ENCODE measurements around the gene PIGU. TPM values are rescaled to one million over a fixed set of nuclear protein-coding genes. Genes with fewer than 3 reads are reported as not detected.
"Not testable (repeated sequence)": the region's sequence is repeated elsewhere in the genome, so short reads cannot be mapped to it uniquely, and the experiment has no call there.

The PIGU gene
- total RNA-seq (10 to 100 TPM; 11.4 to 14.0 TPM), polyA plus RNA-seq (10 to 100 TPM; 18.3 to 25.4 (median 23.2) TPM), total RNA-seq (6.6 to 24.0 (median 11.8) reads per million in 6 experiments)

- POLR2A ChIA-PET, result interaction anchor here (0.6 to 2.3 kb wide), 10 partner anchors 13 to 987 kb away, joined by 3 to 17 read pairs (median 4); partner anchors contain the start of genes AHCY, DYNLRB1, ITCH and MAP1LC3A
- H3K27ac Mint-ChIP-seq, result peak within 1 kb of the TSS; percentile 88 to 98 (median 98)
- H3K4me3 Mint-ChIP-seq, result peak within 1 kb of the TSS; percentile 95 to 98 (median 97)
- peaks cover 9 to 34% (median 18%) of the 10 kb centered on the region in 4 donors for H3K4me1 Mint-ChIP-seq
- H3K27me3 Mint-ChIP-seq, result no peaks in the 10 kb centered on the region
- H3K9me3 Mint-ChIP-seq, result no peaks in the 10 kb centered on the region
- peaks cover 0 to 3% (median 0%) of the 10 kb centered on the region in 3 donors for H3K36me3 Mint-ChIP-seq
- ATAC-seq (peak; percentile 95), DNase-seq (peak; percentile 89 to 97 (median 96))
These were observed at the start of gene PIGU for GRCh38 chr20:34676642-34677373. Gene PIGU (minus strand): TSS chr20:34677092. CDS start chr20:34677085, 7 bp downstream.

- no peaks in the 10 kb centered on the region for H3K9me3 Mint-ChIP-seq
- H3K4me1 Mint-ChIP-seq, result peaks cover 0 to 4% (median 0%) of the 10 kb centered on the region in 4 donors
- DNase-seq (no peak), ATAC-seq (no peak)
- POLR2A ChIA-PET, result no interaction called here
- H3K4me3 Mint-ChIP-seq, result no peak overlapping the region
- peaks cover 0 to 61% (median 12%) of the 10 kb centered on the region in 3 donors for H3K36me3 Mint-ChIP-seq
- no peak overlapping the region for H3K27ac Mint-ChIP-seq
- H3K27me3 Mint-ChIP-seq, result no peaks in the 10 kb centered on the region
These were observed 47.3 kb upstream of the PIGU start for GRCh38 chr20:34724172-34724571.

GRCh38 chr20:34722560-34722959 is 45.7 kb upstream of the PIGU start:
- H3K9me3 Mint-ChIP-seq, H3K4me3 Mint-ChIP-seq, DNase-seq, H3K27me3 Mint-ChIP-seq, H3K4me1 Mint-ChIP-seq, ATAC-seq, POLR2A ChIA-PET, H3K27ac Mint-ChIP-seq: not testable (repeated sequence)
- H3K36me3 Mint-ChIP-seq, result peaks cover 0 to 62% (median 12%) of the 10 kb centered on the region in 3 donors

GRCh38 chr20:34720266-34720665 is 43.4 kb upstream of the PIGU start:
- peaks cover 0 to 4% (median 0%) of the 10 kb centered on the region in 4 donors for H3K4me1 Mint-ChIP-seq
- POLR2A ChIA-PET, result interaction anchor here (1.5 kb wide), 1 partner anchor 9 kb away, joined by 3 read pairs; no protein-coding TSS in a partner anchor
- H3K9me3 Mint-ChIP-seq, result no peaks in the 10 kb centered on the region
- peak overlapping the region in 2 of 10 donors; percentile 17 to 62 for H3K27ac Mint-ChIP-seq
- H3K4me3 Mint-ChIP-seq, result no peak overlapping the region
- no peak for ATAC-seq
- no peaks in the 10 kb centered on the region for H3K27me3 Mint-ChIP-seq
- DNase-seq, result no peak
- peaks cover 0 to 45% (median 0%) of the 10 kb centered on the region in 3 donors for H3K36me3 Mint-ChIP-seq

- POLR2A ChIA-PET, H3K27me3 Mint-ChIP-seq, DNase-seq, H3K9me3 Mint-ChIP-seq, H3K27ac Mint-ChIP-seq, ATAC-seq, H3K4me3 Mint-ChIP-seq, H3K4me1 Mint-ChIP-seq: not testable (repeated sequence)
- peaks cover 0 to 51% (median 0%) of the 10 kb centered on the region in 3 donors for H3K36me3 Mint-ChIP-seq
These were observed 42.5 kb upstream of the PIGU start for GRCh38 chr20:34719242-34720017.

GRCh38 chr20:34717230-34718095 is 40.6 kb upstream of the PIGU start:
- Mint-ChIP-seq H3K4me1 (peaks cover 0 to 9% (median 1%) of the 10 kb centered on the region in 4 donors), H3K27ac (no peak overlapping the region), H3K4me3 (no peak overlapping the region), H3K27me3 (no peaks in the 10 kb centered on the region), H3K9me3 (no peaks in the 10 kb centered on the region), H3K36me3 (peaks cover 0 to 49% (median 0%) of the 10 kb centered on the region in 3 donors)
- POLR2A ChIA-PET, result no interaction called here
- ATAC-seq (no peak), DNase-seq (no peak)

GRCh38 chr20:34716921-34717229 is 40.0 kb upstream of the PIGU start:
- Mint-ChIP-seq H3K4me3 (no peak overlapping the region), H3K27ac (no peak overlapping the region), H3K9me3 (no peaks in the 10 kb centered on the region), H3K4me1 (peaks cover 0 to 9% (median 3%) of the 10 kb centered on the region in 4 donors), H3K36me3 (peaks cover 0 to 49% (median 0%) of the 10 kb centered on the region in 3 donors), H3K27me3 (no peaks in the 10 kb centered on the region)
- POLR2A ChIA-PET, result no interaction called here
- ATAC-seq, result no peak
- DNase-seq, result no peak

- POLR2A ChIA-PET, result no interaction called here
- ATAC-seq (no peak), DNase-seq (no peak)
- H3K36me3 Mint-ChIP-seq, result peaks cover 0 to 40% (median 0%) of the 10 kb centered on the region in 3 donors
- H3K27me3 Mint-ChIP-seq, result no peaks in the 10 kb centered on the region
- H3K4me3 Mint-ChIP-seq, result no peak overlapping the region
- H3K4me1 Mint-ChIP-seq, result peaks cover 5 to 12% (median 8%) of the 10 kb centered on the region in 4 donors
- H3K27ac Mint-ChIP-seq, result no peak overlapping the region
- H3K9me3 Mint-ChIP-seq, result no peaks in the 10 kb centered on the region
These were observed 38.5 kb upstream of the PIGU start for GRCh38 chr20:34715384-34715783.

GRCh38 chr20:34713944-34714515 is 37.1 kb upstream of the PIGU start:
- not testable (repeated sequence) for H3K27me3 Mint-ChIP-seq, DNase-seq, ATAC-seq, H3K9me3 Mint-ChIP-seq, H3K4me3 Mint-ChIP-seq
- Mint-ChIP-seq H3K36me3 (peaks cover 0 to 31% (median 0%) of the 10 kb centered on the region in 3 donors), H3K27ac (peak overlapping the region in 1 of 10 donors; percentile 14), H3K4me1 (peaks cover 10 to 12% (median 11%) of the 10 kb centered on the region in 4 donors)
- POLR2A ChIA-PET, result interaction anchor here (1.5 kb wide), 1 partner anchor 37 kb away, joined by 3 read pairs; the partner anchor contains the start of gene PIGU

GRCh38 chr20:34713194-34713943 is 36.5 kb upstream of the PIGU start:
- Mint-ChIP-seq H3K27ac (peak overlapping the region in 4 of 10 donors; percentile 31 to 63 (median 48)), H3K27me3 (no peaks in the 10 kb centered on the region), H3K4me3 (no peak overlapping the region), H3K36me3 (peaks cover 0 to 27% (median 0%) of the 10 kb centered on the region in 3 donors), H3K4me1 (peaks cover 13 to 16% (median 14%) of the 10 kb centered on the region in 4 donors), H3K9me3 (no peaks in the 10 kb centered on the region)
- ATAC-seq (no peak), DNase-seq (no peak)
- POLR2A ChIA-PET, result interaction anchor here (1.5 kb wide), 1 partner anchor 36 kb away, joined by 3 read pairs; the partner anchor contains the start of gene PIGU

GRCh38 chr20:34712525-34713192 is 35.8 kb upstream of the PIGU start:
- no peaks in the 10 kb centered on the region for H3K9me3 Mint-ChIP-seq
- ATAC-seq, result no peak
- no peak for DNase-seq
- no peaks in the 10 kb centered on the region for H3K27me3 Mint-ChIP-seq
- peak overlapping the region in 3 of 10 donors; percentile 31 to 36 (median 33) for H3K27ac Mint-ChIP-seq
- no peak overlapping the region for H3K4me3 Mint-ChIP-seq
- H3K36me3 Mint-ChIP-seq, result peaks cover 0 to 25% (median 0%) of the 10 kb centered on the region in 3 donors
- POLR2A ChIA-PET, result no interaction called here
- peaks cover 14 to 19% (median 16%) of the 10 kb centered on the region in 4 donors for H3K4me1 Mint-ChIP-seq
